Measurements from ENCODE around the gene WSB1. TPM values are rescaled to one million over a fixed set of nuclear protein-coding genes. Genes with fewer than 3 reads are reported as not detected.

WSB1 gene
- total RNA-seq, 4 donors from 2014 or later = 89.2 to 218 (median 168) TPM

DNA sequence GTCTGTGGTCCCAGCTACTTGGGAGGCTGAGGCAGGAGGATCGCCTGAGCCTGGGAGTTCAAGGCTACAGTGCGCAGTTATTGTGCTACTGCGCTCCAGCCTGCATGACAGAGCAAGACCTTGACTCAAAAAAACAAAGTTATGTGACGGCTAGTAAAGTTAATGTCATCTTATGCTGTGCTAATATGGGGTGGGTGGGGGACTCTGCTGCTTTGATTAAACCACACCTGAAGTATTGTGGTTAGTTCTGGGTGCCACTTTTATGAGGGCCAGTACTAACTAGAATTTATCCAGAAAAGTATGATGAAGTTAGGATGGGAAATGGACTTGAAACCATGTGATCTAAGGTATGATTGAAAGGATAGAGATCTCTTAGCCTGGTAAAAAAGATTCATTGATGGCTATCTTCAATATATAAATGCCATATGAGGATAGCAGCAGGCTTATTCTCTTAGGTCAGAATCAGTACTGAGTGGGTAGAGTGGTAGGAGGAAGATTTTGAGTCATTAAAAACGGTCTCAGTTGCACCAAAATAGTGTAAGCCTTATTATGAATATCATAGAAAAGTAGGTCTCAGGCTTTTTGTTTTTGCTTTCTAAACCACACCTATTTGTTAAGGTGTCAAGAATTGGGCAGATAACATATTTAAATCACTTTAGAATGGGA lies 5.6 kb downstream of the WSB1 start:
- no peaks in the 10 kb centered on the region for H3K27me3 ChIP-seq
- H3K9me3 ChIP-seq = no peaks in the 10 kb centered on the region
- no peaks in the 10 kb centered on the region for H3K36me3 ChIP-seq
- peaks cover 16 to 45% of the 10 kb centered on the region in 2 donors for H3K4me1 ChIP-seq
- no peak overlapping the region for H3K4me3 ChIP-seq (replicated peaks in 1 of 3)
- H3K27ac ChIP-seq = no peak overlapping the region
- intact Hi-C loops (cut with DNase I) = no loop called here
- WGBS, 2 donors = 88 to 90% methylated on average over 5 of the region's 5 CpGs
- DNase-seq = no peak
- TF ChIP-seq, protein P1, sequence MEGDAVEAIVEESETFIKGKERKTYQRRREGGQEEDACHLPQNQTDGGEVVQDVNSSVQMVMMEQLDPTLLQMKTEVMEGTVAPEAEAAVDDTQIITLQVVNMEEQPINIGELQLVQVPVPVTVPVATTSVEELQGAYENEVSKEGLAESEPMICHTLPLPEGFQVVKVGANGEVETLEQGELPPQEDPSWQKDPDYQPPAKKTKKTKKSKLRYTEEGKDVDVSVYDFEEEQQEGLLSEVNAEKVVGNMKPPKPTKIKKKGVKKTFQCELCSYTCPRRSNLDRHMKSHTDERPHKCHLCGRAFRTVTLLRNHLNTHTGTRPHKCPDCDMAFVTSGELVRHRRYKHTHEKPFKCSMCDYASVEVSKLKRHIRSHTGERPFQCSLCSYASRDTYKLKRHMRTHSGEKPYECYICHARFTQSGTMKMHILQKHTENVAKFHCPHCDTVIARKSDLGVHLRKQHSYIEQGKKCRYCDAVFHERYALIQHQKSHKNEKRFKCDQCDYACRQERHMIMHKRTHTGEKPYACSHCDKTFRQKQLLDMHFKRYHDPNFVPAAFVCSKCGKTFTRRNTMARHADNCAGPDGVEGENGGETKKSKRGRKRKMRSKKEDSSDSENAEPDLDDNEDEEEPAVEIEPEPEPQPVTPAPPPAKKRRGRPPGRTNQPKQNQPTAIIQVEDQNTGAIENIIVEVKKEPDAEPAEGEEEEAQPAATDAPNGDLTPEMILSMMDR (IDR thresholded peaks at IDR 0.05) = no peak
- TF ChIP-seq POLR2A (IDR thresholded peaks at IDR 0.05) = no peak

DNA sequence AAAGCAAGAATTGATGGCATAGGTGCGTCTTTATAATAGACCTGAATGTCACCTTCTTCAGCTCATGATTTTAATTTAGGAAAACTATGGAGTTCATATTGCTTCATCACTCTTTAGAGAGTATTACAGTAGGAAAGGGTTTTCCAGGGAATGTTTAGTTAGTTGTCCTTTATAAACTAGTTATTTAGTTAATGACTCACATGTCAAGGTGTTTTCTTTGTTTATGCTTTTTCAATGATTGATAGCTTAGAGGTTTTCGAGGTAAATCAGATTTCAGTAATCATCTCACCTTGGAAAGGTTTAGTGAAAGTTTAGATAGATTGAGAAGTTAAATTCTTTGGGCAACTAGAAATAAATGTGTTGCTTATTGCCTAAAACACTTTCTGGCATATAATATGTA lies 9.8 kb downstream of the WSB1 start:
- Histone ChIP-seq H3K27ac (no peak overlapping the region), H3K4me1 (peaks cover 6 to 21% of the 10 kb centered on the region in 2 donors), H3K27me3 (no peaks in the 10 kb centered on the region), H3K9me3 (no peaks in the 10 kb centered on the region), H3K36me3 (peaks cover 13 to 15% of the 10 kb centered on the region in 2 donors), H3K4me3 (replicated peaks in 1 of 3) (no peak overlapping the region)
- intact Hi-C loops (cut with DNase I) = no loop called here
- no peak for DNase-seq
- no peak for TF ChIP-seq POLR2A (IDR thresholded peaks at IDR 0.05)
- TF ChIP-seq, protein P1 (IDR thresholded peaks at IDR 0.05) = no peak
- 90 to 92% methylated on average over 2 of the region's 2 CpGs for WGBS, 2 donors

DNA sequence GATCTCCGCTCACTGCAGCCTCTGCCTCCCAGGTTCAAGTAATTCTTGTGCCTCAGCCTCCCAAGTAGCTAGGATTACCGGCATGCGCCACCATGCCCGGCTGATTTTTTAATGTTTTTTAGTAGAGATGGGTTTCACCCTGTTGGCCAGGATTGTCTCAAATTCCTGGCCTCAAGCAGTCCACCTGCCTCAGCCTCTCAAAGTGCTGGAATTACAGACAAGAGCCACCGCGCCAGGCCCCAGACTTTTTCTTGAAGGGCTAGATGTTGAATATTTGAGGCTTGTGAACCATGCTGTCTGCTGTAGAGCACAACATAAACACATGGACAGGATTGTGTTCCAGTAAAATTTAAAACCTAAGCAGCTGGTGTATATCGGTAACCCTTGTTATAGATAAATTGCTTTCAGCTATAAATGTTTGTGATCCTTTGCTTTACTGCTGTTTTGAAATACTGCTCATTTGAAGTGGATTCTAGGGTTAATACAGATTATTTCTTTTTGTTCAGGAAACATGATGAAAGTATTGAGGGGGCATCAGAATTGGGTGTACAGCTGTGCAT lies 12.4 kb downstream of the WSB1 start:
- Histone ChIP-seq H3K36me3 (peaks cover 29% of the 10 kb centered on the region in 2 donors), H3K9me3 (no peaks in the 10 kb centered on the region), H3K27me3 (no peaks in the 10 kb centered on the region), H3K4me3 (replicated peaks in 1 of 3) (no peak overlapping the region), H3K27ac (no peak overlapping the region), H3K4me1 (peaks cover 0 to 6% of the 10 kb centered on the region in 2 donors)
- no peak for DNase-seq
- WGBS, 2 donors = 82 to 87% methylated on average over 7 of the region's 7 CpGs
- intact Hi-C loops (cut with DNase I) = no loop called here
- TF ChIP-seq, protein P1 (IDR thresholded peaks at IDR 0.05) = no peak
- TF ChIP-seq POLR2A (IDR thresholded peaks at IDR 0.05) = no peak

DNA sequence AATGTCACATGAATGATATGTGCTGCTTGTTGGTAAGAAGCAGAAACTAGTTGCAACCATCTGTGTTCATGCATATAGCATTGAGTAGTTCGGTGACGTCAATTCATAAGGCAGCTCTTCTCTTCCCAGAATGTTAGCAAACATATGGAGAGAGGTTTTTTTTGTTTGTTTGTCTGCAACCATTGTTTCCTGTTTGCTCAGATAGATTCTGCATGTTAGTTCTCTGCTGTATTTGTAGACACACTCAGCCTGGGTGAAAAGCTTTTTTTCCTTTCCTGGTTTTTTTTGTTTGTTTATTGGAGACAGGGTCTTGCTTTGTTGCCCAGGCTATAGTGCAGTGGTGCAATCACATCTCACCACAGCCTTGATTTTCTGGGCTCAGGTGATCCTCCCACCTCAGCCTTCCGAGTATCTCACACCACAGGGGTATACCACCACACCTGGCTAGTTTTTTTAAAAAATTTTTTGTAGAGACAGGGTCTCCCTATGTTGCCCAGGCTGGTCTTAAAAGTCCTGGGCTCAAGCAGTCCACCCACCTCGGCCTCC lies 16.7 kb downstream of the WSB1 start:
- intact Hi-C loops (cut with DNase I) = no loop called here
- H3K4me1 ChIP-seq = peaks cover 7 to 11% of the 10 kb centered on the region in 2 donors
- no peak overlapping the region for H3K4me3 ChIP-seq (replicated peaks in 1 of 3)
- H3K9me3 ChIP-seq = no peaks in the 10 kb centered on the region
- DNase-seq = no peak
- H3K27ac ChIP-seq = no peak overlapping the region
- TF ChIP-seq POLR2A (IDR thresholded peaks at IDR 0.05) = no peak
- TF ChIP-seq, protein P1 (IDR thresholded peaks at IDR 0.05) = no peak
- peaks cover 41 to 63% of the 10 kb centered on the region in 2 donors for H3K36me3 ChIP-seq
- WGBS, 2 donors = 97 to 98% methylated on average over 4 of the region's 4 CpGs
- no peaks in the 10 kb centered on the region for H3K27me3 ChIP-seq

DNA sequence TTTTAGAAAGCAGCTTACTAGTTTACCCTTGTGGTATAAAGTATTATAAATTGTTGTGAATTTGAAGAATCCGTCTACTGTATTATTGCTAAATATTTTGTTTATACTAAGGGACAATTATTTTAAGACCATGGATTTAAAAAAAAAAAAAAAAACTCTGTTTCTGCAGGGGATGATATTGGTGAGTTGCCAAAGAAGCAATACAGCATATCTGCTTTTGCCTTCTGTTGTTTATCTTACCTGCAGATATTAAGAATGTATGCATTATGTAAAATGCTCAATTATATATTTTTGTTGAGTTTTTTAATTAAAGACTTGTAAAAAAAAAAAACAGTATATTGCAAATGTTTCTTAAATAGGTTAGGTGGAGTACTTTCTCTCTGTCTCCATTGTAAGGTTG lies 19.4 kb downstream of the WSB1 start:
- no peaks in the 10 kb centered on the region for H3K9me3 ChIP-seq
- DNase-seq = no peak
- TF ChIP-seq POLR2A (IDR thresholded peaks at IDR 0.05) = no peak
- TF ChIP-seq, protein P1 (IDR thresholded peaks at IDR 0.05) = no peak
- WGBS, 2 donors = 76 to 83% methylated on average over 1 of the region's 1 CpG
- peaks cover 11 to 17% of the 10 kb centered on the region in 2 donors for H3K4me1 ChIP-seq
- no peak overlapping the region for H3K4me3 ChIP-seq (replicated peaks in 1 of 3)
- H3K36me3 ChIP-seq = peaks cover 37 to 52% of the 10 kb centered on the region in 2 donors
- intact Hi-C loops (cut with DNase I) = no loop called here
- H3K27ac ChIP-seq = no peak overlapping the region
- no peaks in the 10 kb centered on the region for H3K27me3 ChIP-seq
